ENCODE data around the gene SLC36A2.

Gene SLC36A2

DNA sequence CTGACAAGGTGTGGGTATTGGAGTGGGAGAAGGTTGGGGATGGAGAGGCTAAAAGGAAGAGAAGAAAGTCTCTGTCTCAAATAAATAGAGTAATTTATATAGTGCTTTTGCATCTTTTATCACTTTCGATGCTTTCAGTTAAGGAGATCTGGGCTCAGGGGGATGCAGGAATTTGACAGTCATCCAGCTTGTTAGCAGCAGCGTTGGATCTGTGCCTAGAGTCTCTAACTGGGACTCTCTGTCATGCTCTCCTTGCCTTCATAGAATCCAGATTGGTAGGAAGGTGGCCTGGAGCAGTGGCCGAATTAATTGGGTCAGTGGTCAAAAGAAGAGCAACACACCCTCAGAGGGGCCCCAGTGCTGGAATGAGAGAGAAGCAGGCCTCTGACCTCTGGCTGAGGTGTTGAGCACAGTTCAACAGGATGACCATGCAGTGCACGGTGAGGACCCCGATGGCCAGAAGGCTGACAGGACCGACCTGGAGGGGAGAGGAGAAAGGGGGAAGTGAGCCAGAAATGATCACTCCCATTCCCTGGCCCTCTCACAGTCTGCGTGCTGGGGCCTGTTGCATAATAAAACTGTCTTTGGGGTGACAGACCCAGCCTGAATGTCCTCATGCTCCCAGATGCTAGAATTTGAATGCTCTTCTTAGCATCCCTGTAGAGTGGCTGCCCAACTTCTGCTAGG is 51.4 kb downstream of the SLC36A2 start:
- no peaks in the 10 kb centered on the region for H3K36me3 ChIP-seq (ENCODE audit: control insufficient read depth, insufficient read depth, low read length)
- H3K27ac ChIP-seq (ENCODE audit: low read depth, low read length): no peak overlapping the region
- H3K27me3 ChIP-seq (ENCODE audit: control insufficient read depth, insufficient read depth, low read length): no peaks in the 10 kb centered on the region

DNA sequence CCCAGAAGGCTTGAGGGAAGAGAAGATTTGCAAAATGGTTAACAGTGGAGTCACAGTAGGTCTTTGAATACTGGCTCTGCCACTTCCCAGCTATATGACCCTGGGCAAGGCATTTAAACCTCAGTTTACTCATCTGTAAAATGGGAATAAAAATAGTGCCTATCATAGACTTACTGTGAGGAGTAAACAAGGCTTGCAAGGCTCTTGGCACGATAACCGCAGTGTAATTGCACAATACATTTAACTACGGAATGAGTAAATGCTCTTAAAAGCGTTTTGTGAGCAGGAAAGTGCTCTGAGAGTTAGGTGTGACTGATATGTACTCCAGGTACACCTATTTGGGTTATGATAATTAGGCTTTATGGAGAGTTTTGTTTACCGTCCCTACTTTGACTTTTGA is 52.2 kb downstream of the SLC36A2 start:
- no peak overlapping the region for H3K27ac ChIP-seq (ENCODE audit: low read depth, low read length)
- H3K27me3 ChIP-seq (ENCODE audit: control insufficient read depth, insufficient read depth, low read length): no peaks in the 10 kb centered on the region
- H3K4me1 ChIP-seq (ENCODE audit: control insufficient read depth, insufficient read depth, low read length): no peaks in the 10 kb centered on the region
- no peak overlapping the region for H3K4me3 ChIP-seq (ENCODE audit: low read length)
- H3K9ac ChIP-seq (ENCODE audit: low read length): no peak overlapping the region
- H3K36me3 ChIP-seq (ENCODE audit: control insufficient read depth, insufficient read depth, low read length): no peaks in the 10 kb centered on the region

More for the DNA sequence above, 51.4 kb downstream of the SLC36A2 start:
- Histone ChIP-seq H3K4me1 (ENCODE audit: control insufficient read depth, insufficient read depth, low read length) (no peaks in the 10 kb centered on the region), H3K9ac (ENCODE audit: low read length) (no peak overlapping the region), H3K4me3 (ENCODE audit: low read length) (no peak overlapping the region)

DNA sequence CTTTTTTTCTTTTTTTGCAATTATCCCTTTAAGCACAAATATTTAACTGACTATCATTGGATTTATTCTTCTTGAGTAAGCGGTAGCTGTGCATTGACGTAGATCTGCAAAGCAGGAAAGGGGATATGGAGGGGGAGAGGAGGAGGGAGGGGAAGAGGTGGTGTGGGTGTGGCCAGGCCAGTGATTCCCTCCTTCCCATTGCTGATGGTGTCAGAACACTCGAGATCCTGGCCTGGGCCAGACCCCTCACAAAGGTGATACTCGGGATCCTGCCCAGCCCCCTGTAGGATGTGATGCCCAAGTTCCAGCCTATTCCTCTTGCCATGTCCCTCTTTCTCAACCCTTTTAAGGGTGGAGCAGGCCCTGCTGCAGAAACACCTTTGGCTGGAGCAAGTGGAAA is 53.7 kb downstream of the SLC36A2 start:
- H3K36me3 ChIP-seq (ENCODE audit: control insufficient read depth, insufficient read depth, low read length): no peaks in the 10 kb centered on the region

GRCh38 chr5:151288180-151288579 is 59.2 kb downstream of the SLC36A2 start:
- Histone ChIP-seq H3K27me3 (ENCODE audit: control insufficient read depth, insufficient read depth, low read length) (no peaks in the 10 kb centered on the region), H3K4me3 (ENCODE audit: low read length) (no peak overlapping the region), H3K4me1 (ENCODE audit: control insufficient read depth, insufficient read depth, low read length) (no peaks in the 10 kb centered on the region), H3K36me3 (ENCODE audit: control insufficient read depth, insufficient read depth, low read length) (no peaks in the 10 kb centered on the region), H3K27ac (ENCODE audit: low read depth, low read length) (no peak overlapping the region), H3K9ac (ENCODE audit: low read length) (no peak overlapping the region)

More for the DNA sequence above, 53.7 kb downstream of the SLC36A2 start:
- Histone ChIP-seq H3K4me1 (ENCODE audit: control insufficient read depth, insufficient read depth, low read length) (no peaks in the 10 kb centered on the region), H3K27me3 (ENCODE audit: control insufficient read depth, insufficient read depth, low read length) (no peaks in the 10 kb centered on the region), H3K4me3 (ENCODE audit: low read length) (no peak overlapping the region), H3K27ac (ENCODE audit: low read depth, low read length) (no peak overlapping the region), H3K9ac (ENCODE audit: low read length) (no peak overlapping the region)

GRCh38 chr5:151286246-151286645 is 61.1 kb downstream of the SLC36A2 start:
- no peak overlapping the region for H3K4me3 ChIP-seq (ENCODE audit: low read length)
- no peak overlapping the region for H3K9ac ChIP-seq (ENCODE audit: low read length)
- H3K27ac ChIP-seq (ENCODE audit: low read depth, low read length): no peak overlapping the region
- H3K27me3 ChIP-seq (ENCODE audit: control insufficient read depth, insufficient read depth, low read length): no peaks in the 10 kb centered on the region
- H3K4me1 ChIP-seq (ENCODE audit: control insufficient read depth, insufficient read depth, low read length): no peaks in the 10 kb centered on the region
- no peaks in the 10 kb centered on the region for H3K36me3 ChIP-seq (ENCODE audit: control insufficient read depth, insufficient read depth, low read length)

DNA sequence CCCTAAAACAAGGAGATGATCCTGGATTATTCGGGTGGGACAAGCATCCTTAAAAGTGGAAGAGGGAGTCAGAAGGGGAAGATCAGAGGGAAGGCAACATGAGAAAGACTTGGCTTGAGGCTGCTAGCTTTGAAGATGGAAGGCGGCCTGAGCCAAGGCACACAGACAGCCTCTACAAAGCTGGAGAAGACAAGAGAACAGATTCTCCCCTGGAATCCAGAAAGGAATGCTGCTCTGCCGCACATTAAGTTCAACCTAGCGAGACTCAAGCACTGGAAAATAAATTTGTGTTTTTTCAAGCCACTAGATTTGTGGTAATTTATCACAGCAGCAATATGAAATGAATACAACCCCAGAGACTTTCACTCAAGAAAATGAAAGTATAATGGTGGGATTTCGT is 61.7 kb downstream of the SLC36A2 start:
- no peaks in the 10 kb centered on the region for H3K27me3 ChIP-seq (ENCODE audit: control insufficient read depth, insufficient read depth, low read length)
- no peak overlapping the region for H3K9ac ChIP-seq (ENCODE audit: low read length)
- H3K27ac ChIP-seq (ENCODE audit: low read depth, low read length): no peak overlapping the region
- H3K36me3 ChIP-seq (ENCODE audit: control insufficient read depth, insufficient read depth, low read length): no peaks in the 10 kb centered on the region
- H3K4me1 ChIP-seq (ENCODE audit: control insufficient read depth, insufficient read depth, low read length): no peaks in the 10 kb centered on the region
- no peak overlapping the region for H3K4me3 ChIP-seq (ENCODE audit: low read length)

GRCh38 chr5:151284392-151284967 is 62.9 kb downstream of the SLC36A2 start:
- no peak overlapping the region for H3K9ac ChIP-seq (ENCODE audit: low read length)
- no peaks in the 10 kb centered on the region for H3K36me3 ChIP-seq (ENCODE audit: control insufficient read depth, insufficient read depth, low read length)
- H3K27me3 ChIP-seq (ENCODE audit: control insufficient read depth, insufficient read depth, low read length): no peaks in the 10 kb centered on the region
- H3K4me1 ChIP-seq (ENCODE audit: control insufficient read depth, insufficient read depth, low read length): no peaks in the 10 kb centered on the region
- H3K27ac ChIP-seq (ENCODE audit: low read depth, low read length): no peak overlapping the region
- H3K4me3 ChIP-seq (ENCODE audit: low read length): no peak overlapping the region

GRCh38 chr5:151283120-151283825 is 64.1 kb downstream of the SLC36A2 start:
- H3K27me3 ChIP-seq (ENCODE audit: control insufficient read depth, insufficient read depth, low read length): no peaks in the 10 kb centered on the region
- no peaks in the 10 kb centered on the region for H3K4me1 ChIP-seq (ENCODE audit: control insufficient read depth, insufficient read depth, low read length)
- no peaks in the 10 kb centered on the region for H3K36me3 ChIP-seq (ENCODE audit: control insufficient read depth, insufficient read depth, low read length)
- no peak overlapping the region for H3K27ac ChIP-seq (ENCODE audit: low read depth, low read length)
- no peak overlapping the region for H3K4me3 ChIP-seq (ENCODE audit: low read length)
- no peak overlapping the region for H3K9ac ChIP-seq (ENCODE audit: low read length)

DNA sequence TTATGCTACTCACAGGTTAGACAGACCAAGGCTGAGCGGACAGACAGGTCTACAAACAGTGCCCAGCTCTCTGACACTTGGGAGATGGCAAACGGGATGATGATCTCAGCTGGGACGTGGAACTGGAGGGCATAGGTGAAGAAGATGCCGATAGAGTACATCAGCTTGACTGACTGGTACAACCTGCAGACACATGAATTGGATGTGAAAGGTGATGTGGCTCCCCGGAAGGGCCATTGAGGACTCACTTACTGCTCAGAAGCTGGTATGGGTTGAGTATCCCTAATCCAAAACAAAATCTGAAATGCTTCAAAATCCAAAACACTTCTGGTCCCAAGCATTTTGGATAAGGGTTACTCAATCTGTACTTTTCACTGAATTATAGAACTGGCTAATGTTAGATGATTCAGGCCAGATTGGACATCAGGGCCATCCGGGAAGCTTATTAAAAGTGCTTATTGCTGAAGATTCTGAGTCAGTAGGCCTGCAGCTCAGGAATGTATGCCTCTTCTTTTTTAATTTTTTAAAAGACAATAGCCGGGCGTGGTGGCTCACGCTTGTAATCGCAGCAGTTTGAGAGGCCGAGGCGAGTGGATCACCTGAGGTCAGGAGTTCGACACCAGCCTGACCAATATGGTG is 66.2 kb downstream of the SLC36A2 start:
- Histone ChIP-seq H3K4me1 (ENCODE audit: control insufficient read depth, insufficient read depth, low read length) (no peaks in the 10 kb centered on the region), H3K36me3 (ENCODE audit: control insufficient read depth, insufficient read depth, low read length) (no peaks in the 10 kb centered on the region), H3K4me3 (ENCODE audit: low read length) (no peak overlapping the region), H3K27me3 (ENCODE audit: control insufficient read depth, insufficient read depth, low read length) (no peaks in the 10 kb centered on the region), H3K27ac (ENCODE audit: low read depth, low read length) (no peak overlapping the region), H3K9ac (ENCODE audit: low read length) (no peak overlapping the region)

GRCh38 chr5:151280443-151280842 is 66.9 kb downstream of the SLC36A2 start:
- no peaks in the 10 kb centered on the region for H3K27me3 ChIP-seq (ENCODE audit: control insufficient read depth, insufficient read depth, low read length)

GRCh38 chr5:151278845-151279244 is 68.5 kb downstream of the SLC36A2 start:
- no peaks in the 10 kb centered on the region for H3K4me1 ChIP-seq (ENCODE audit: control insufficient read depth, insufficient read depth, low read length)
- no peak overlapping the region for H3K4me3 ChIP-seq (ENCODE audit: low read length)
- no peaks in the 10 kb centered on the region for H3K27me3 ChIP-seq (ENCODE audit: control insufficient read depth, insufficient read depth, low read length)
- no peak overlapping the region for H3K27ac ChIP-seq (ENCODE audit: low read depth, low read length)
- H3K9ac ChIP-seq (ENCODE audit: low read length): no peak overlapping the region
- no peaks in the 10 kb centered on the region for H3K36me3 ChIP-seq (ENCODE audit: control insufficient read depth, insufficient read depth, low read length)

More at GRCh38 chr5:151280443-151280842, 66.9 kb downstream of the SLC36A2 start:
- H3K4me3 ChIP-seq (ENCODE audit: low read length): no peak overlapping the region
- no peak overlapping the region for H3K9ac ChIP-seq (ENCODE audit: low read length)
- H3K4me1 ChIP-seq (ENCODE audit: control insufficient read depth, insufficient read depth, low read length): no peaks in the 10 kb centered on the region
- no peaks in the 10 kb centered on the region for H3K36me3 ChIP-seq (ENCODE audit: control insufficient read depth, insufficient read depth, low read length)
- no peak overlapping the region for H3K27ac ChIP-seq (ENCODE audit: low read depth, low read length)

- H3K4me1 ChIP-seq (ENCODE audit: control insufficient read depth, insufficient read depth, low read length): no peaks in the 10 kb centered on the region
- H3K27ac ChIP-seq (ENCODE audit: low read depth, low read length): no peak overlapping the region
- no peak overlapping the region for H3K4me3 ChIP-seq (ENCODE audit: low read length)
- H3K27me3 ChIP-seq (ENCODE audit: control insufficient read depth, insufficient read depth, low read length): no peaks in the 10 kb centered on the region
- no peak overlapping the region for H3K9ac ChIP-seq (ENCODE audit: low read length)
- no peaks in the 10 kb centered on the region for H3K36me3 ChIP-seq (ENCODE audit: control insufficient read depth, insufficient read depth, low read length)
Observed at GRCh38 chr5:151275803-151276202, 71.6 kb downstream of the SLC36A2 start.

Data from rectal smooth muscle tissue (tissue), 1 donor.